GM12878 (cell line): ENCODE measurements around the gene RTN4. TPM values are rescaled to one million over a fixed set of nuclear protein-coding genes. Genes with fewer than 3 reads are reported as not detected.

Experiments
- ATAC-seq: fragments of 200-7000 bp; cut with Tn5 transposase; 3 replicates; pipeline ENCODE4 v1.9.1; 2020; ENCODE audit warnings: mild to moderate bottlenecking, moderate library complexity
- BruUV-seq: library from RNA; stranded (reverse); fragments of 400-500 nt; replicated peaks from 2 replicates; lab custom pipeline; 2021; lab: Mats Ljungman, UMichigan
- CTCF ChIA-PET: fragments of 300-600 bp; sonication (Branson Sonifier 250); formaldehyde crosslinking; extraction: SDS; loops from one replicate; lab custom pipeline; 2021; ENCODE audit warnings: inconsistent platforms; lab: Yijun Ruan, JAX
- POLR2A ChIA-PET: fragments of 350-600 bp; formaldehyde crosslinking; extraction: SDS; loops from one replicate; lab custom pipeline; 2021; ENCODE audit warnings: inconsistent platforms; lab: Charles Lee
- RAD21 ChIA-PET: fragments of 300-600 bp; sonication (Branson Sonifier 250); formaldehyde crosslinking; loops from one replicate; lab custom pipeline; 2023; ENCODE audit warnings: antibody characterized with exemption; ENCODE audit not compliant: unreplicated experiment; lab: Charles Lee
- SMC1A ChIA-PET: fragments of 300-600 bp; sonication (Branson Sonifier 250); formaldehyde crosslinking; loops from one replicate; lab custom pipeline; 2023; ENCODE audit not compliant: unreplicated experiment, uncharacterized antibody; lab: Charles Lee
- DNase-seq: peaks from one replicate; pipeline ENCODE4 v3.0.0-alpha.2; 2011; ENCODE audit warnings: low read depth, low spot score
- FAIRE-seq: peaks from 3 replicates; lab custom pipeline; 2011; peaks lifted over from hg19 to GRCh38; lab: Jason Lieb, UNC
- H2AFZ ChIP-seq: 2 replicates; pipeline ENCODE4 v1.6.0; 2011; ENCODE audit warnings: low read depth, low read length, control low read depth; ENCODE audit not compliant: control insufficient read depth
- H3K27ac ChIP-seq: 2 replicates; pipeline ENCODE4 v1.5.1; 2011; ENCODE audit warnings: control low read depth; ENCODE audit not compliant: control insufficient read depth, insufficient read depth
- H3K27me3 ChIP-seq, 2 experiments: replicated peaks in 1 of 2; 2 replicates each; pipeline versions ENCODE4 v1.6.0 to v1.6.1; 2011; ENCODE audit warnings: low read length in 1 of 2; ENCODE audit not compliant: control insufficient read depth in 2 of 2, insufficient read depth in 2 of 2
- H3K36me3 ChIP-seq, 2 experiments: 2 replicates each; pipeline ENCODE4 v1.5.1; 2011; ENCODE audit warnings: low read length in 1 of 2; ENCODE audit not compliant: control insufficient read depth in 2 of 2, insufficient read depth in 2 of 2
- H3K4me1 ChIP-seq: 2 replicates; pipeline ENCODE4 v1.6.1; 2011; ENCODE audit warnings: mild to moderate bottlenecking, low read length, moderate library complexity, mixed read lengths; ENCODE audit not compliant: control insufficient read depth, insufficient read depth
- H3K4me2 ChIP-seq: 2 replicates; pipeline ENCODE4 v1.6.0; 2011; ENCODE audit warnings: control low read depth; ENCODE audit not compliant: control insufficient read depth, insufficient read depth
- H3K4me3 ChIP-seq: fragments of 200-600 bp; sonication (generic); 2 replicates; pipeline ENCODE4 v1.5.1; 2016
- H3K79me2 ChIP-seq: 2 replicates; pipeline ENCODE4 v1.6.0; 2011; ENCODE audit warnings: low read length; ENCODE audit not compliant: control insufficient read depth, insufficient read depth
- H3K9ac ChIP-seq: 2 replicates; pipeline ENCODE4 v1.8.0; 2011; ENCODE audit warnings: low read length, control low read depth, mixed read lengths; ENCODE audit not compliant: control insufficient read depth, insufficient read depth
- H3K9me3 ChIP-seq: replicated peaks from 3 replicates; pipeline ENCODE4 v1.5.1; 2011; ENCODE audit warnings: mild to moderate bottlenecking, low read length; ENCODE audit not compliant: control insufficient read depth, insufficient read depth
- H4K20me1 ChIP-seq: 2 replicates; pipeline ENCODE4 v1.6.0; 2011; ENCODE audit not compliant: control insufficient read depth, insufficient read depth
- ATF2 ChIP-seq: IDR thresholded peaks from 2 replicates; pipeline ENCODE4 v1.6.1; 2012; ENCODE audit warnings: low read length, inconsistent platforms
- CHD2 ChIP-seq: IDR thresholded peaks from 2 replicates; pipeline ENCODE4 v1.6.1; 2011; ENCODE audit warnings: low read depth, low read length, improper control_type of control experiment, borderline replicate concordance
- EZH2 ChIP-seq: IDR thresholded peaks from 2 replicates; pipeline ENCODE4 v1.6.1; 2012; ENCODE audit warnings: low read depth, mild to moderate bottlenecking, control low read depth, inconsistent platforms, low read length, borderline replicate concordance; ENCODE audit not compliant: control insufficient read depth
- HDAC2 ChIP-seq: fragments of 200-600 bp; sonication (generic); IDR thresholded peaks from 2 replicates; pipeline ENCODE4 v1.6.1; 2017
- IKZF2 ChIP-seq, 2 experiments: fragments of 450-650 bp; IDR thresholded peaks; 2 replicates each; pipeline ENCODE4 v1.6.1; 2017; ENCODE audit warnings: mild to moderate bottlenecking in 2 of 2, moderate library complexity in 2 of 2
- JUNB ChIP-seq: IDR thresholded peaks from 2 replicates; pipeline ENCODE4 v1.6.1; 2016; ENCODE audit warnings: antibody characterized with exemption, mild to moderate bottlenecking
- NFYB ChIP-seq: IDR thresholded peaks from 2 replicates; pipeline ENCODE4 v1.6.1; 2011; ENCODE audit warnings: low read depth, mild to moderate bottlenecking, low read length, improper control_type of control experiment, moderate library complexity; ENCODE audit not compliant: insufficient read depth
- NR2C1 ChIP-seq: fragments of 450-650 bp; IDR thresholded peaks from 2 replicates; pipeline ENCODE4 v1.6.1; 2017; ENCODE audit warnings: antibody characterized with exemption, mild to moderate bottlenecking, moderate library complexity
- PAX8 ChIP-seq: fragments of 450-650 bp; IDR thresholded peaks from 2 replicates; pipeline ENCODE4 v1.6.1; 2017; ENCODE audit warnings: mild to moderate bottlenecking, moderate library complexity
- SIX5 ChIP-seq: IDR thresholded peaks from 2 replicates; pipeline ENCODE4 v1.6.1; 2011; ENCODE audit warnings: mild to moderate bottlenecking, low read depth, low read length, moderate library complexity; ENCODE audit not compliant: severe bottlenecking
- SMARCA5 ChIP-seq: fragments of 450-650 bp; IDR thresholded peaks from 2 replicates; pipeline ENCODE4 v1.6.1; 2017; ENCODE audit warnings: mild to moderate bottlenecking
- SUZ12 ChIP-seq: fragments of 200-600 bp; sonication (generic); IDR thresholded peaks from one replicate; pipeline ENCODE4 v1.6.1; 2018; ENCODE audit warnings: antibody characterized with exemption, mild to moderate bottlenecking; ENCODE audit not compliant: unreplicated experiment
- TARDBP ChIP-seq: IDR thresholded peaks from 2 replicates; pipeline ENCODE4 v1.6.1; 2016; ENCODE audit warnings: borderline replicate concordance
- TCF7 ChIP-seq: IDR thresholded peaks from 2 replicates; pipeline ENCODE4 v1.6.1; 2014; ENCODE audit warnings: antibody characterized with exemption, borderline replicate concordance
- YY1 ChIP-seq: IDR thresholded peaks from 2 replicates; pipeline ENCODE4 v1.6.1; 2011; ENCODE audit warnings: low read depth, mild to moderate bottlenecking, low read length
- ZNF384 ChIP-seq: IDR thresholded peaks from 2 replicates; pipeline ENCODE4 v1.6.1; 2012; ENCODE audit warnings: low read depth, mild to moderate bottlenecking, low read length, improper control_type of control experiment, borderline replicate concordance
- WGBS: methylation state at CpG from one replicate; pipeline ENCODE4 v1.1.6; 2016; ENCODE audit warnings: low lambda C conversion rate; ENCODE audit not compliant: insufficient replicate concordance, insufficient coverage; ENCODE audit errors: missing lambda C conversion rate; 5-methylcytosine and 5-hydroxymethylcytosine counted together
- in situ Hi-C: fragments of 300-500 bp; cut with MboI; formaldehyde crosslinking; loops from 9 replicates; pipeline ENCODE4 v1.14.3; 2018; ENCODE audit warnings: mixed read lengths
- intact Hi-C: fragments of 100-400 bp; cut with micrococcal nuclease; formaldehyde crosslinking; loops from one replicate; pipeline ENCODE4 v1.14.2; 2022; ENCODE audit not compliant: unreplicated experiment
- polyA plus RNA-seq, 11 experiments: library from polyadenylated mRNA; depleted of rRNA in 4 of 11; unstranded in 6 of 11; stranded (reverse) in 5 of 11; fragments of >200 nt; fragmentation: Nextera tagmentation in 4 of 11; fragmentation: Illumina TruSeq in 1 of 11; extraction: Ambion mirVana in 4 of 11; extraction: Trizol in 1 of 11; gene quantifications; 1 replicate in 1 of 11; 2 replicates in 10 of 11; pipeline versions ENCODE4 v1.2.1 to v1.2.3, GENCODE V29; 2011 to 2016; ENCODE audit warnings: inconsistent platforms in 2 of 11, missing spikeins in 2 of 11, low read depth in 1 of 11
- total RNA-seq, 4 experiments: library from RNA; depleted of rRNA in 3 of 4; stranded (reverse); fragments of >200 nt in 3 of 4; fragmentation: Illumina TruSeq in 1 of 4; extraction: Trizol in 1 of 4; gene quantifications; 2 replicates each; pipeline versions ENCODE4 v1.2.1 to v1.2.3, GENCODE V29; 2013 to 2021
- TF ChIP-seq, protein P1 (sequence below): fragments of 450-650 bp; IDR thresholded peaks from 2 replicates; pipeline ENCODE4 v1.6.1; 2017; ENCODE audit warnings: mild to moderate bottlenecking, low read depth, inconsistent platforms; ENCODE audit not compliant: poor library complexity, severe bottlenecking
- TF ChIP-seq, protein P2 (sequence below): fragments of 450-650 bp; IDR thresholded peaks from 2 replicates; pipeline ENCODE4 v1.6.1; 2016; ENCODE audit warnings: mild to moderate bottlenecking

The RTN4 gene
- total and polyA plus RNA-seq, 10 of the 15 experiments (the other 5 are each of a cell fraction or from before 2014, with no cell fraction given): 56.0 to 133 (median 83.3) TPM

- TF ChIP-seq YY1: no peak
- TF ChIP-seq, all 136 proteins: peak for 8
Measured at GRCh38 chr2:54954705-54955357, 95.4 kb downstream of the RTN4 start (continued).

DNA sequence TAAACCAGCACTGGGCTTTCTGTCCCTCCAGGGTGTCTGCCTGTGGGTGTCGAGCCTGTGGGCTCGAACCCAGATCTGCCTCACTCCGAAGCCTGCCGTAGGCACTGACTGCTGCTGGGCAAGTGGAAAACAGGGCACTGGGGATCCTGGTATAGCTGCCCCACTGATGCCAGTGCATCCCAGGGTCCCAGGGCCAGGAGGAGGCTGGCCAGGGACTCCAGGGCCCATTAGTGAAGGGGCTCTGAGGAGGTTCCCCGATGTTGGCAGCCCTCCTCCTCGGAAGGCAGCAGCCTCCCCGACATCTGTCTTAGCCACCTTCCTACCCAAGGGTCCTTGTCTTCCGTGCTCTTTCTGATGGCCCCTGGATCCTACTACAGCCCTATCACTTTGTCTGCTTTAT, 96.1 kb downstream of the RTN4 start:
- ATAC-seq (no peak), FAIRE-seq (no peak), DNase-seq (no peak)
- H3K4me3 ChIP-seq: no peak overlapping the region
- intact Hi-C loops (no loop called here), in situ Hi-C loops (no loop called here)
- WGBS: 58% methylated on average over 8 of the region's 8 CpGs
- ChIA-PET CTCF (no interaction called here), RAD21 (no interaction called here), SMC1A (interaction anchor here (1.0 to 1.1 kb wide), 3 partner anchors 18 to 46 kb away, joined by 3 read pairs; no protein-coding TSS in a partner anchor), POLR2A (no interaction called here)
- no TSS peak for BruUV-seq
- H3K4me1 ChIP-seq: no peaks in the 10 kb centered on the region; the same call in 1 of the 2 replicates
- H3K79me2 ChIP-seq: no peaks in the 10 kb centered on the region
- H3K9me3 ChIP-seq: no peaks in the 10 kb centered on the region
- no peak overlapping the region for H3K27ac ChIP-seq
- no peak overlapping the region for H2AFZ ChIP-seq
- no peaks in the 10 kb centered on the region for H4K20me1 ChIP-seq
- no peaks in the 10 kb centered on the region for H3K27me3 ChIP-seq
- no peak overlapping the region for H3K4me2 ChIP-seq
- no peak overlapping the region for H3K9ac ChIP-seq
- H3K36me3 ChIP-seq: no peaks in the 10 kb centered on the region
- no peak for TF ChIP-seq ZNF384
- no peak for TF ChIP-seq ATF2
- TF ChIP-seq EZH2: no peak
- TF ChIP-seq JUNB: no peak
- TF ChIP-seq SMARCA5: no peak
- TF ChIP-seq PAX8: no peak
- TF ChIP-seq SIX5: no peak
- no peak for TF ChIP-seq TARDBP
- TF ChIP-seq CHD2: no peak
- TF ChIP-seq, protein P1, sequence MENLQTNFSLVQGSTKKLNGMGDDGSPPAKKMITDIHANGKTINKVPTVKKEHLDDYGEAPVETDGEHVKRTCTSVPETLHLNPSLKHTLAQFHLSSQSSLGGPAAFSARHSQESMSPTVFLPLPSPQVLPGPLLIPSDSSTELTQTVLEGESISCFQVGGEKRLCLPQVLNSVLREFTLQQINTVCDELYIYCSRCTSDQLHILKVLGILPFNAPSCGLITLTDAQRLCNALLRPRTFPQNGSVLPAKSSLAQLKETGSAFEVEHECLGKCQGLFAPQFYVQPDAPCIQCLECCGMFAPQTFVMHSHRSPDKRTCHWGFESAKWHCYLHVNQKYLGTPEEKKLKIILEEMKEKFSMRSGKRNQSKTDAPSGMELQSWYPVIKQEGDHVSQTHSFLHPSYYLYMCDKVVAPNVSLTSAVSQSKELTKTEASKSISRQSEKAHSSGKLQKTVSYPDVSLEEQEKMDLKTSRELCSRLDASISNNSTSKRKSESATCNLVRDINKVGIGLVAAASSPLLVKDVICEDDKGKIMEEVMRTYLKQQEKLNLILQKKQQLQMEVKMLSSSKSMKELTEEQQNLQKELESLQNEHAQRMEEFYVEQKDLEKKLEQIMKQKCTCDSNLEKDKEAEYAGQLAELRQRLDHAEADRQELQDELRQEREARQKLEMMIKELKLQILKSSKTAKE: no peak
- TF ChIP-seq HDAC2: no peak
- TF ChIP-seq IKZF2 (IDR thresholded peaks at IDR 0.05): no peak
- TF ChIP-seq YY1: no peak
- no peak for TF ChIP-seq NR2C1
- TF ChIP-seq NFYB: no peak
- TF ChIP-seq SUZ12: no peak
- TF ChIP-seq TCF7: no peak
- TF ChIP-seq, protein P2, sequence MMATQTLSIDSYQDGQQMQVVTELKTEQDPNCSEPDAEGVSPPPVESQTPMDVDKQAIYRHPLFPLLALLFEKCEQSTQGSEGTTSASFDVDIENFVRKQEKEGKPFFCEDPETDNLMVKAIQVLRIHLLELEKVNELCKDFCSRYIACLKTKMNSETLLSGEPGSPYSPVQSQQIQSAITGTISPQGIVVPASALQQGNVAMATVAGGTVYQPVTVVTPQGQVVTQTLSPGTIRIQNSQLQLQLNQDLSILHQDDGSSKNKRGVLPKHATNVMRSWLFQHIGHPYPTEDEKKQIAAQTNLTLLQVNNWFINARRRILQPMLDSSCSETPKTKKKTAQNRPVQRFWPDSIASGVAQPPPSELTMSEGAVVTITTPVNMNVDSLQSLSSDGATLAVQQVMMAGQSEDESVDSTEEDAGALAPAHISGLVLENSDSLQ: no peak
